H9 (cell line): ENCODE results near the gene BEX3. TPM values are rescaled to one million over a fixed set of nuclear protein-coding genes. Genes with fewer than 3 reads are reported as not detected.
"Not testable (repeated sequence)": the region's sequence is repeated elsewhere in the genome, so short reads cannot be mapped to it uniquely, and the experiment has no call there.

Experiments used
- DNase-seq: peaks from one replicate; pipeline ENCODE4 v3.0.0-alpha.2; 2017
- H2AFZ ChIP-seq: one replicate; pipeline ENCODE4 v1.6.1; 2013; ENCODE audit warnings: mild to moderate bottlenecking, low read length, control low read depth, moderate library complexity
- H2AK5ac ChIP-seq: 2 replicates; pipeline ENCODE4 v1.6.1; 2013; ENCODE audit warnings: low read length, control low read depth, mixed read lengths; ENCODE audit not compliant: insufficient read length
- H2BK120ac ChIP-seq: one replicate; pipeline ENCODE4 v1.6.1; 2013; ENCODE audit warnings: low read depth, mild to moderate bottlenecking, low read length, control low read depth, inconsistent platforms; ENCODE audit not compliant: poor library complexity, severe bottlenecking
- H2BK12ac ChIP-seq: 2 replicates; pipeline ENCODE4 v1.6.1; 2013; ENCODE audit warnings: low read length, control low read depth, mixed read lengths, low read depth; ENCODE audit not compliant: insufficient read length
- H2BK15ac ChIP-seq: 2 replicates; pipeline ENCODE4 v1.6.1; 2013; ENCODE audit warnings: low read depth, low read length, control low read depth
- H2BK20ac ChIP-seq: one replicate; pipeline ENCODE4 v1.6.1; 2013; ENCODE audit warnings: low read depth, mild to moderate bottlenecking, low read length, control low read depth, inconsistent platforms; ENCODE audit not compliant: poor library complexity, severe bottlenecking
- H2BK5ac ChIP-seq: 2 replicates; pipeline ENCODE4 v1.6.1; 2013; ENCODE audit warnings: low read length, control low read depth, mixed read lengths; ENCODE audit not compliant: insufficient read length
- H3K14ac ChIP-seq: 2 replicates; pipeline ENCODE4 v1.6.1; 2013; ENCODE audit warnings: low read length, control low read depth; ENCODE audit not compliant: insufficient read depth
- H3K18ac ChIP-seq: 2 replicates; pipeline ENCODE4 v1.6.1; 2013; ENCODE audit warnings: low read depth, mild to moderate bottlenecking, mixed read lengths, low read length, control low read depth; ENCODE audit not compliant: insufficient read length
- H3K23ac ChIP-seq: 2 replicates; pipeline ENCODE4 v1.6.1; 2013; ENCODE audit warnings: low read length, control low read depth, mixed read lengths, low read depth; ENCODE audit not compliant: insufficient read length
- H3K23me2 ChIP-seq: 2 replicates; pipeline ENCODE4 v1.6.1; 2013; ENCODE audit warnings: low read depth, mild to moderate bottlenecking, mixed read lengths, low read length, control low read depth; ENCODE audit not compliant: insufficient read length, poor library complexity, severe bottlenecking
- H3K27ac ChIP-seq: 2 replicates; pipeline ENCODE4 v1.5.1; 2013; ENCODE audit warnings: low read length, control low read depth, mixed read lengths, low read depth; ENCODE audit not compliant: insufficient read length
- H3K27me3 ChIP-seq: 2 replicates; pipeline ENCODE4 v1.6.1; 2013; ENCODE audit warnings: low read length, control low read depth, inconsistent platforms; ENCODE audit not compliant: insufficient read depth
- H3K4ac ChIP-seq: 2 replicates; pipeline ENCODE4 v1.6.1; 2013; ENCODE audit warnings: low read depth, mild to moderate bottlenecking, control low read depth, inconsistent platforms, low read length, moderate library complexity
- H3K4me1 ChIP-seq: 2 replicates; pipeline ENCODE4 v1.6.1; 2013; ENCODE audit warnings: low read length, control low read depth, inconsistent platforms; ENCODE audit not compliant: insufficient read depth
- H3K4me2 ChIP-seq: 2 replicates; pipeline ENCODE4 v1.6.1; 2013; ENCODE audit warnings: low read length, control low read depth, mixed read lengths; ENCODE audit not compliant: insufficient read length, insufficient read depth
- H3K56ac ChIP-seq: 2 replicates; pipeline ENCODE4 v1.6.1; 2013; ENCODE audit warnings: low read depth, mild to moderate bottlenecking, mixed read lengths, low read length, control low read depth; ENCODE audit not compliant: insufficient read length
- H3K79me1 ChIP-seq: 2 replicates; pipeline ENCODE4 v1.6.1; 2013; ENCODE audit warnings: low read depth, mild to moderate bottlenecking, moderate library complexity, low read length, control low read depth, inconsistent platforms; ENCODE audit not compliant: insufficient read depth, poor library complexity, severe bottlenecking
- H3K79me2 ChIP-seq: 2 replicates; pipeline ENCODE4 v1.6.1; 2013; ENCODE audit warnings: low read length, control low read depth, inconsistent platforms; ENCODE audit not compliant: insufficient read depth
- H3K9ac ChIP-seq: 2 replicates; pipeline ENCODE4 v1.6.1; 2013; ENCODE audit warnings: low read length, control low read depth, mixed read lengths; ENCODE audit not compliant: insufficient read length; ENCODE audit errors: extremely low read depth
- H3K9me3 ChIP-seq: one replicate; pipeline ENCODE4 v1.6.1; 2013; ENCODE audit warnings: low read depth, low read length, inconsistent platforms; ENCODE audit not compliant: control insufficient read depth
- H3T11ph ChIP-seq: one replicate; pipeline ENCODE4 v1.6.1; 2013; ENCODE audit warnings: mild to moderate bottlenecking, low read length, control low read depth, inconsistent platforms
- H4K20me1 ChIP-seq: one replicate; pipeline ENCODE4 v1.6.1; 2013; ENCODE audit not compliant: control insufficient read depth, insufficient read length, insufficient read depth
- H4K5ac ChIP-seq: 2 replicates; pipeline ENCODE4 v1.6.1; 2013; ENCODE audit warnings: low read depth, mild to moderate bottlenecking, mixed read lengths, low read length, control low read depth; ENCODE audit not compliant: insufficient read length
- H4K8ac ChIP-seq: replicated peaks from 2 replicates; pipeline ENCODE4 v1.6.1; 2013; ENCODE audit warnings: low read length, control low read depth, mixed read lengths, low read depth; ENCODE audit not compliant: insufficient read length
- H4K91ac ChIP-seq: 2 replicates; pipeline ENCODE4 v1.6.1; 2013; ENCODE audit warnings: low read depth, mild to moderate bottlenecking, moderate library complexity, mixed read lengths, low read length, control low read depth; ENCODE audit not compliant: insufficient read length
- H3K27ac Mint-ChIP-seq, 3 experiments: 2 replicates in 2 of 3; 3 replicates in 1 of 3; pipeline ENCODE4 v1.8.0; 2020 to 2021; ENCODE audit warnings: mixed read lengths in 3 of 3, mild to moderate bottlenecking in 1 of 3, moderate library complexity in 1 of 3
- H3K27me3 Mint-ChIP-seq: 2 replicates; pipeline ENCODE4 v1.8.0; 2021; ENCODE audit warnings: low read depth, mild to moderate bottlenecking, moderate library complexity, mixed read lengths
- H3K36me3 Mint-ChIP-seq, 3 experiments: 2 replicates in 2 of 3; 3 replicates in 1 of 3; pipeline ENCODE4 v1.8.0; 2020 to 2021; ENCODE audit warnings: low read depth in 3 of 3, mixed read lengths in 3 of 3; ENCODE audit not compliant: insufficient read depth in 1 of 3
- H3K4me1 Mint-ChIP-seq, 2 experiments: 2 replicates each; pipeline ENCODE4 v1.8.0; 2020; ENCODE audit warnings: mixed read lengths in 2 of 2
- H3K4me3 Mint-ChIP-seq, 2 experiments: 2 replicates in 1 of 2; 3 replicates in 1 of 2; pipeline ENCODE4 v1.8.0; 2020 to 2021; ENCODE audit warnings: mild to moderate bottlenecking in 2 of 2, mixed read lengths in 2 of 2, moderate library complexity in 1 of 2
- H3K9me3 Mint-ChIP-seq, 2 experiments: 2 replicates in 1 of 2; 3 replicates in 1 of 2; pipeline ENCODE4 v1.8.0; 2020; ENCODE audit warnings: mild to moderate bottlenecking in 2 of 2, mixed read lengths in 2 of 2, moderate library complexity in 1 of 2
- CTCF ChIP-seq: fragments of 200-600 bp; sonication (generic); conservative IDR thresholded peaks from 3 replicates; pipeline ENCODE4 v1.8.0; 2021; ENCODE audit warnings: antibody characterized with exemption, mild to moderate bottlenecking
- WGBS: extraction: QIAGEN DNeasy Blood & Tissue Kit; methylation state at CpG from one replicate; pipeline ENCODE4 v1.1.7; 2013; ENCODE audit warnings: missing lambda C conversion rate, low lambda C conversion rate, mixed read lengths; ENCODE audit not compliant: insufficient read length; ENCODE audit errors: extremely low coverage; 5-methylcytosine and 5-hydroxymethylcytosine counted together
- total RNA-seq: library from RNA; stranded (reverse); gene quantifications from 2 replicates; pipeline ENCODE4 v1.2.1, GENCODE V29; 2021

Gene BEX3
- total RNA-seq, 1 experiment from 2014 or later = 305 TPM

- Histone ChIP-seq H3K27ac (no peak overlapping the region), H2AK5ac (no peak overlapping the region), H3K27me3 (no peaks in the 10 kb centered on the region), H2BK12ac (no peak overlapping the region), H3K14ac (no peak overlapping the region), H3K9me3 (no peaks in the 10 kb centered on the region), H3T11ph (no peak overlapping the region), H4K5ac (no peak overlapping the region), H3K79me1 (no peaks in the 10 kb centered on the region), H3K23ac (no peak overlapping the region), H2AFZ (no peak overlapping the region), H3K4me1 (peaks cover 3% of the 10 kb centered on the region; the same call in 1 of the 2 replicates), H4K8ac (no peak overlapping the region), H3K56ac (no peak overlapping the region), H3K4me2 (peak overlapping the region; percentile 63), H2BK5ac (no peak overlapping the region), H4K91ac (no peak overlapping the region), H3K79me2 (no peaks in the 10 kb centered on the region), H2BK20ac (no peak overlapping the region), H4K20me1 (no peaks in the 10 kb centered on the region), H3K4ac (no peak overlapping the region), H2BK15ac (no peak overlapping the region), H2BK120ac (no peak overlapping the region), H3K18ac (no peak overlapping the region), H3K9ac (peak overlapping the region; percentile 60), H3K23me2 (peaks cover 8% of the 10 kb centered on the region)
- peaks cover 0 to 13% (median 13%) of the 10 kb centered on the region in 3 experiments; a peak in 5 of 7 replicates for H3K36me3 Mint-ChIP-seq
- no peaks in the 10 kb centered on the region for H3K27me3 Mint-ChIP-seq
- peaks cover 17 to 24% of the 10 kb centered on the region in 2 experiments for H3K4me1 Mint-ChIP-seq
- no peak for DNase-seq
- WGBS = no CpG with 5 or more reads among the region's 2 CpGs
- H3K4me3 Mint-ChIP-seq = peak overlapping the region; percentile 87 to 92
- peaks cover 0 to 61% of the 10 kb centered on the region in 2 experiments; a peak in 3 of 5 replicates for H3K9me3 Mint-ChIP-seq
- no peak for TF ChIP-seq CTCF
- H3K27ac Mint-ChIP-seq = no peak overlapping the region
Measured at GRCh38 chrX:103357871-103358270, 18.5 kb upstream of the BEX3 start.

DNA sequence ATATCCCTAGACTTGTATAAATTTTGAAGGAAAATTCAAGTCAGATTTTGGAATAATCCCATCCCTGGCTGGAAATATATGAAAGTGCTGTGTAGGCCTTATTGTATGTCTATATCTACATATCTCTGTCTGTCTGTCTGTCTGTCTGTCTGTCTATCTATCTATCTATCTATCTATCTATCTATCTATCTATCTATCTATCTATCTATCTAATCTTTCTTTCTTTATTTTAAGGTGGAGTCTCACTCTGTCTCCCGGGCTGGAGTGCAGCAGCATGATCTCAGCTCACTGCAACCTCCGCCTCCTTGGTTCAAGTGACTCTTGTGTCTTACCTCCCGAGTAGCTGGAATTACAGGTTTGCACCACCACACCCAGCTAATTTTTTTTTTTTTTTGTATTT, 16.7 kb upstream of the BEX3 start:
- H3K23ac ChIP-seq, H2BK20ac ChIP-seq, H3K27me3 ChIP-seq, H3K79me1 ChIP-seq, H4K8ac ChIP-seq, H2BK15ac ChIP-seq, H2AFZ ChIP-seq, H3K23me2 ChIP-seq, H2AK5ac ChIP-seq, H4K5ac ChIP-seq, H4K20me1 ChIP-seq, H3K79me2 ChIP-seq, H3K4me3 Mint-ChIP-seq, H2BK5ac ChIP-seq, H3T11ph ChIP-seq, H3K9me3 ChIP-seq, H3K4ac ChIP-seq, H3K14ac ChIP-seq, H3K27ac Mint-ChIP-seq, H2BK120ac ChIP-seq, H3K4me2 ChIP-seq, H4K91ac ChIP-seq, H3K18ac ChIP-seq, H3K9ac ChIP-seq, DNase-seq, H3K27ac ChIP-seq, H3K4me1 ChIP-seq, H3K27me3 Mint-ChIP-seq, H2BK12ac ChIP-seq, H3K56ac ChIP-seq: not testable (repeated sequence)
- H3K4me1 Mint-ChIP-seq = peaks cover 19 to 26% of the 10 kb centered on the region in 2 experiments
- no CpG with 5 or more reads among the region's 3 CpGs for WGBS
- peaks cover 0 to 13% (median 13%) of the 10 kb centered on the region in 3 experiments; a peak in 5 of 7 replicates for H3K36me3 Mint-ChIP-seq
- H3K9me3 Mint-ChIP-seq = peaks cover 0 to 64% of the 10 kb centered on the region in 2 experiments; a peak in 3 of 5 replicates
